Measurements from ENCODE around the gene LOXL1.

LOXL1 gene

GRCh38 chr15:73940061-73940981, 14.1 kb downstream of the LOXL1 start:
- DNase-seq, result no peak

- no peak for DNase-seq
These were observed 14.8 kb downstream of the LOXL1 start for GRCh38 chr15:73941044-73941443.

- DNase-seq, result no peak
These were observed 15.2 kb downstream of the LOXL1 start for GRCh38 chr15:73941449-73941848.

GRCh38 chr15:73941871-73942635, 15.8 kb downstream of the LOXL1 start:
- DNase-seq, result no peak

- no peak for DNase-seq
These were observed 16.5 kb downstream of the LOXL1 start for GRCh38 chr15:73942751-73943270.

- DNase-seq, result no peak
These were observed 18.2 kb downstream of the LOXL1 start for GRCh38 chr15:73944161-73945129.

- no peak for DNase-seq
These were observed 18.9 kb downstream of the LOXL1 start for GRCh38 chr15:73945130-73945508.

GRCh38 chr15:73946046-73946721, 19.9 kb downstream of the LOXL1 start:
- no peak for DNase-seq

- no peak for DNase-seq
These were observed 20.6 kb downstream of the LOXL1 start for GRCh38 chr15:73946795-73947370.

GRCh38 chr15:73947651-73948050, 21.4 kb downstream of the LOXL1 start:
- DNase-seq, result no peak

GRCh38 chr15:73948396-73948795, 22.1 kb downstream of the LOXL1 start:
- DNase-seq, result no peak

- no peak for DNase-seq
These were observed 22.7 kb downstream of the LOXL1 start for GRCh38 chr15:73948982-73949381.

- no peak for DNase-seq
These were observed 23.2 kb downstream of the LOXL1 start for GRCh38 chr15:73949496-73949895.

GRCh38 chr15:73950479-73950830, 24.2 kb downstream of the LOXL1 start:
- no peak for DNase-seq

GRCh38 chr15:73950831-73951561, 24.7 kb downstream of the LOXL1 start:
- DNase-seq, result peak; percentile 15

- no peak for DNase-seq
These were observed 25.3 kb downstream of the LOXL1 start for GRCh38 chr15:73951601-73952000.

GRCh38 chr15:73952171-73952912, 26.1 kb downstream of the LOXL1 start:
- no peak for DNase-seq

GRCh38 chr15:73952913-73953750, 26.9 kb downstream of the LOXL1 start:
- no peak for DNase-seq

All from NCI-H187 treated with DMSO at 0.1 percent for 48 hours (cell line).